ENCODE measurements around the gene KCNJ14.

- no peak for TF ChIP-seq CTCF (conservative IDR thresholded peaks at IDR 0.05; ENCODE audit: low read depth, low read length)
- no peak for TF ChIP-seq MAFK (IDR thresholded peaks at IDR 0.05; ENCODE audit: low read depth, low read length)
- TF ChIP-seq POLR2A (IDR thresholded peaks at IDR 0.05; ENCODE audit: low read depth, low read length) = no peak
- TF ChIP-seq RFX5 (IDR thresholded peaks at IDR 0.05; ENCODE audit: low read depth, low read length) = no peak
- no peak for TF ChIP-seq RAD21 (IDR thresholded peaks at IDR 0.05; ENCODE audit: low read length)
- TF ChIP-seq ELK1 (IDR thresholded peaks at IDR 0.05; ENCODE audit: borderline replicate concordance, low read depth, low read length) = no peak
- no peak for TF ChIP-seq SMC3 (IDR thresholded peaks at IDR 0.05; ENCODE audit: low read depth, low read length)
- no peak for TF ChIP-seq MXI1 (IDR thresholded peaks at IDR 0.05; ENCODE audit: borderline replicate concordance, low read depth, low read length)
These were observed 10.5 kb upstream of the KCNJ14 start for GRCh38 chr19:48444936-48445200.

Data from IMR-90 (cell line).